Activated T-helper 2 cell treated with anti-CD3 and anti-CD28 coated beads, Interferon-gamma antibody, Interleukin-2, Interleukin-4, amounts not matched to agents 10 μg/mL and 5 μg/mL and 100 μg/mL, durations not matched to agents 14 hours and 24 hours and 36 hours (primary cell): ENCODE measurements around the gene CDH4. TPM values are rescaled to one million over a fixed set of nuclear protein-coding genes. Genes with fewer than 3 reads are reported as not detected.

Source experiments
- DNase-seq: peaks from one replicate; pipeline ENCODE4 v3.0.0; 2021; ENCODE audit warnings: low spot score
- H3K27ac Mint-ChIP-seq: one replicate; pipeline ENCODE4 v1.8.0; 2021; ENCODE audit warnings: mixed read lengths
- H3K27me3 Mint-ChIP-seq: one replicate; pipeline ENCODE4 v1.8.0; 2021; ENCODE audit warnings: low read depth, mixed read lengths
- H3K36me3 Mint-ChIP-seq: one replicate; pipeline ENCODE4 v1.8.0; 2021; ENCODE audit warnings: low read depth, mixed read lengths
- H3K4me1 Mint-ChIP-seq: one replicate; pipeline ENCODE4 v1.8.0; 2021; ENCODE audit warnings: low read depth, mixed read lengths
- H3K4me3 Mint-ChIP-seq: one replicate; pipeline ENCODE4 v1.8.0; 2021; ENCODE audit warnings: low read depth, mild to moderate bottlenecking, moderate library complexity, mixed read lengths
- H3K9me3 Mint-ChIP-seq: one replicate; pipeline ENCODE4 v1.8.0; 2021; ENCODE audit warnings: mixed read lengths
- intact Hi-C: fragments of 100-400 bp; cut with micrococcal nuclease; formaldehyde crosslinking; loops from one replicate; pipeline ENCODE4 v1.15.1; 2023
- total RNA-seq: library from RNA; stranded (reverse); gene quantifications from 2 replicates; pipeline ENCODE4 v1.2.3, GENCODE V29; 2022

The CDH4 gene
- total RNA-seq, 1 donor from 2014 or later = not detected

GRCh38 chr20:61730631-61731362 lies 478.7 kb downstream of the CDH4 start:
- Mint-ChIP-seq H3K9me3 (no peaks in the 10 kb centered on the region), H3K27me3 (no peaks in the 10 kb centered on the region), H3K4me3 (no peak overlapping the region), H3K36me3 (no peaks in the 10 kb centered on the region), H3K4me1 (no peaks in the 10 kb centered on the region), H3K27ac (no peak overlapping the region)
- DNase-seq = no peak
- intact Hi-C loops = no loop called here

GRCh38 chr20:61731363-61732181 lies 479.5 kb downstream of the CDH4 start:
- Mint-ChIP-seq H3K4me3 (no peak overlapping the region), H3K4me1 (no peaks in the 10 kb centered on the region), H3K27me3 (no peaks in the 10 kb centered on the region), H3K36me3 (no peaks in the 10 kb centered on the region), H3K27ac (no peak overlapping the region), H3K9me3 (no peaks in the 10 kb centered on the region)
- no peak for DNase-seq
- intact Hi-C loops = no loop called here

GRCh38 chr20:61732511-61733210 lies 480.6 kb downstream of the CDH4 start:
- no peak overlapping the region for H3K4me3 Mint-ChIP-seq
- no peaks in the 10 kb centered on the region for H3K9me3 Mint-ChIP-seq
- H3K27ac Mint-ChIP-seq = no peak overlapping the region
- intact Hi-C loops = no loop called here
- H3K36me3 Mint-ChIP-seq = no peaks in the 10 kb centered on the region
- DNase-seq = no peak
- no peaks in the 10 kb centered on the region for H3K4me1 Mint-ChIP-seq
- no peaks in the 10 kb centered on the region for H3K27me3 Mint-ChIP-seq

- intact Hi-C loops = no loop called here
- no peaks in the 10 kb centered on the region for H3K9me3 Mint-ChIP-seq
- no peaks in the 10 kb centered on the region for H3K4me1 Mint-ChIP-seq
These were observed 481.2 kb downstream of the CDH4 start for GRCh38 chr20:61733216-61733615.

GRCh38 chr20:61733891-61734732 lies 482.1 kb downstream of the CDH4 start:
- Mint-ChIP-seq H3K36me3 (no peaks in the 10 kb centered on the region), H3K27me3 (no peaks in the 10 kb centered on the region), H3K4me3 (no peak overlapping the region), H3K27ac (no peak overlapping the region), H3K4me1 (no peaks in the 10 kb centered on the region), H3K9me3 (no peaks in the 10 kb centered on the region)
- DNase-seq = no peak
- intact Hi-C loops = no loop called here

More at GRCh38 chr20:61733216-61733615, 481.2 kb downstream of the CDH4 start:
- no peak for DNase-seq
- H3K27ac Mint-ChIP-seq = no peak overlapping the region
- H3K27me3 Mint-ChIP-seq = no peaks in the 10 kb centered on the region
- H3K4me3 Mint-ChIP-seq = no peak overlapping the region
- no peaks in the 10 kb centered on the region for H3K36me3 Mint-ChIP-seq

GRCh38 chr20:61734733-61735502 lies 482.9 kb downstream of the CDH4 start:
- intact Hi-C loops = no loop called here
- Mint-ChIP-seq H3K36me3 (no peaks in the 10 kb centered on the region), H3K27me3 (no peaks in the 10 kb centered on the region), H3K4me1 (no peaks in the 10 kb centered on the region), H3K9me3 (no peaks in the 10 kb centered on the region), H3K27ac (no peak overlapping the region), H3K4me3 (no peak overlapping the region)
- DNase-seq = no peak

- no peak for DNase-seq
- Mint-ChIP-seq H3K36me3 (no peaks in the 10 kb centered on the region), H3K4me1 (no peaks in the 10 kb centered on the region), H3K27me3 (no peaks in the 10 kb centered on the region), H3K27ac (no peak overlapping the region), H3K9me3 (no peaks in the 10 kb centered on the region), H3K4me3 (no peak overlapping the region)
- intact Hi-C loops = no loop called here
These were observed 483.4 kb downstream of the CDH4 start for GRCh38 chr20:61735503-61735785.

- H3K27me3 Mint-ChIP-seq = no peaks in the 10 kb centered on the region
- intact Hi-C loops = no loop called here
These were observed 484.1 kb downstream of the CDH4 start for GRCh38 chr20:61736001-61736635.

GRCh38 chr20:61736751-61737310 lies 484.8 kb downstream of the CDH4 start:
- Mint-ChIP-seq H3K27ac (no peak overlapping the region), H3K4me1 (no peaks in the 10 kb centered on the region), H3K9me3 (no peaks in the 10 kb centered on the region), H3K27me3 (no peaks in the 10 kb centered on the region), H3K4me3 (no peak overlapping the region), H3K36me3 (no peaks in the 10 kb centered on the region)
- no peak for DNase-seq
- intact Hi-C loops = no loop called here

More at GRCh38 chr20:61736001-61736635, 484.1 kb downstream of the CDH4 start:
- Mint-ChIP-seq H3K36me3 (no peaks in the 10 kb centered on the region), H3K9me3 (no peaks in the 10 kb centered on the region), H3K4me3 (no peak overlapping the region), H3K4me1 (no peaks in the 10 kb centered on the region), H3K27ac (no peak overlapping the region)
- DNase-seq = no peak

- no peaks in the 10 kb centered on the region for H3K9me3 Mint-ChIP-seq
- no peaks in the 10 kb centered on the region for H3K4me1 Mint-ChIP-seq
- H3K4me3 Mint-ChIP-seq = no peak overlapping the region
- no peak for DNase-seq
- intact Hi-C loops = no loop called here
- no peak overlapping the region for H3K27ac Mint-ChIP-seq
- no peaks in the 10 kb centered on the region for H3K36me3 Mint-ChIP-seq
- H3K27me3 Mint-ChIP-seq = no peaks in the 10 kb centered on the region
These were observed 485.3 kb downstream of the CDH4 start for GRCh38 chr20:61737346-61737745.

- no peak for DNase-seq
- intact Hi-C loops = no loop called here
- no peak overlapping the region for H3K4me3 Mint-ChIP-seq
- H3K9me3 Mint-ChIP-seq = no peaks in the 10 kb centered on the region
- H3K4me1 Mint-ChIP-seq = no peaks in the 10 kb centered on the region
- no peaks in the 10 kb centered on the region for H3K27me3 Mint-ChIP-seq
- no peak overlapping the region for H3K27ac Mint-ChIP-seq
- no peaks in the 10 kb centered on the region for H3K36me3 Mint-ChIP-seq
These were observed 485.9 kb downstream of the CDH4 start for GRCh38 chr20:61737812-61738443.
